Smooth muscle cell (in vitro differentiated cells): ENCODE data around the gene DENND2D. TPM values are rescaled to one million over a fixed set of nuclear protein-coding genes. Genes with fewer than 3 reads are reported as not detected.

Source experiments
- DNase-seq: peaks from one replicate; lab custom pipeline; 2025; ENCODE audit not compliant: unreplicated experiment; lab: John Stamatoyannopoulos, UW
- H2AFZ ChIP-seq: fragments of 200-600 bp; sonication (generic); 2 replicates; pipeline ENCODE4 v1.6.0; 2016; ENCODE audit warnings: antibody characterized with exemption, low read depth, mild to moderate bottlenecking
- H3F3A ChIP-seq: fragments of 200-600 bp; sonication (generic); 2 replicates; pipeline ENCODE4 v1.6.0; 2017; ENCODE audit warnings: antibody characterized with exemption, low read depth
- H3K27ac ChIP-seq: fragments of 200-600 bp; sonication (generic); 2 replicates; pipeline ENCODE4 v1.5.1; 2016; ENCODE audit warnings: low read depth, mild to moderate bottlenecking
- H3K27me3 ChIP-seq: fragments of 200-600 bp; sonication (generic); 2 replicates; pipeline ENCODE4 v1.6.1; 2016; ENCODE audit warnings: low read depth, mild to moderate bottlenecking
- H3K36me3 ChIP-seq: fragments of 200-600 bp; sonication (generic); 2 replicates; pipeline ENCODE4 v1.5.1; 2016; ENCODE audit warnings: low read depth
- H3K4me1 ChIP-seq: fragments of 200-600 bp; sonication (generic); 2 replicates; pipeline ENCODE4 v1.5.1; 2016; ENCODE audit warnings: low read depth
- H3K4me2 ChIP-seq: fragments of 200-600 bp; sonication (generic); 2 replicates; pipeline ENCODE4 v1.6.0; 2016; ENCODE audit warnings: mild to moderate bottlenecking
- H3K4me3 ChIP-seq: fragments of 200-600 bp; sonication (generic); 2 replicates; pipeline ENCODE4 v1.5.1; 2016; ENCODE audit warnings: mild to moderate bottlenecking
- H3K79me2 ChIP-seq: fragments of 200-600 bp; sonication (generic); 2 replicates; pipeline ENCODE4 v1.6.0; 2016; ENCODE audit warnings: low read depth, mild to moderate bottlenecking
- H3K9ac ChIP-seq: fragments of 200-600 bp; sonication (generic); 2 replicates; pipeline ENCODE4 v1.6.0; 2016; ENCODE audit warnings: low read depth
- H3K9me3 ChIP-seq: fragments of 200-600 bp; sonication (generic); replicated peaks from 2 replicates; pipeline ENCODE4 v1.5.1; 2016; ENCODE audit warnings: low read depth
- H4K20me1 ChIP-seq: fragments of 200-600 bp; sonication (generic); 2 replicates; pipeline ENCODE4 v1.6.0; 2016; ENCODE audit warnings: low read depth
- CTCF ChIP-seq: fragments of 200-600 bp; sonication (generic); IDR thresholded peaks from 2 replicates; pipeline ENCODE4 v1.5.1; 2017; ENCODE audit warnings: borderline replicate concordance, mild to moderate bottlenecking, antibody characterized with exemption; ENCODE audit not compliant: insufficient read depth, poor library complexity, severe bottlenecking
- WGBS: methylation state at CpG from one replicate; pipeline ENCODE4 v1.1.7; 2016; ENCODE audit warnings: low lambda C conversion rate; 5-methylcytosine and 5-hydroxymethylcytosine counted together
- polyA plus RNA-seq: library from polyadenylated mRNA; unstranded; fragments of >200 nt; fragmentation: Nextera tagmentation; extraction: Ambion mirVana; gene quantifications from 2 replicates; pipeline ENCODE4 v1.2.1, GENCODE V29; 2016
- total RNA-seq: library from RNA; depleted of rRNA; stranded (reverse); fragments of >200 nt; gene quantifications from 2 replicates; pipeline ENCODE4 v1.2.3, GENCODE V29; 2014

DENND2D gene
- total and polyA plus RNA-seq, 2 experiments from 2014 or later: 0.75 to 3.7 TPM

GRCh38 chr1:111204983-111205713 is 4.7 kb upstream of the DENND2D start:
- H2AFZ ChIP-seq: no peak overlapping the region
- no peaks in the 10 kb centered on the region for H3K36me3 ChIP-seq
- H3K4me1 ChIP-seq: no peaks in the 10 kb centered on the region
- H3K27ac ChIP-seq: no peak overlapping the region
- no peaks in the 10 kb centered on the region for H3K9me3 ChIP-seq
- H3K79me2 ChIP-seq: no peaks in the 10 kb centered on the region
- no peak overlapping the region for H3K9ac ChIP-seq
- WGBS: 90% methylated on average over 9 of the region's 9 CpGs
- H3K27me3 ChIP-seq: no peaks in the 10 kb centered on the region
- no peaks in the 10 kb centered on the region for H3F3A ChIP-seq
- H4K20me1 ChIP-seq: no peaks in the 10 kb centered on the region
- no peak overlapping the region for H3K4me3 ChIP-seq
- H3K4me2 ChIP-seq: no peak overlapping the region
- TF ChIP-seq CTCF: no peak
- DNase-seq: no peak

GRCh38 chr1:111204201-111204982 is 3.9 kb upstream of the DENND2D start:
- 63% methylated on average over 49 of the region's 61 CpGs for WGBS
- Histone ChIP-seq H4K20me1 (no peaks in the 10 kb centered on the region), H3K4me3 (peak overlapping the region; percentile 41), H3K4me2 (peak overlapping the region; percentile 76), H3K27ac (no peak overlapping the region), H3K9me3 (no peaks in the 10 kb centered on the region), H3K4me1 (no peaks in the 10 kb centered on the region), H3F3A (no peaks in the 10 kb centered on the region), H3K27me3 (no peaks in the 10 kb centered on the region), H3K79me2 (no peaks in the 10 kb centered on the region), H2AFZ (no peak overlapping the region), H3K36me3 (no peaks in the 10 kb centered on the region), H3K9ac (no peak overlapping the region)
- no peak for DNase-seq
- TF ChIP-seq CTCF: no peak

DNA sequence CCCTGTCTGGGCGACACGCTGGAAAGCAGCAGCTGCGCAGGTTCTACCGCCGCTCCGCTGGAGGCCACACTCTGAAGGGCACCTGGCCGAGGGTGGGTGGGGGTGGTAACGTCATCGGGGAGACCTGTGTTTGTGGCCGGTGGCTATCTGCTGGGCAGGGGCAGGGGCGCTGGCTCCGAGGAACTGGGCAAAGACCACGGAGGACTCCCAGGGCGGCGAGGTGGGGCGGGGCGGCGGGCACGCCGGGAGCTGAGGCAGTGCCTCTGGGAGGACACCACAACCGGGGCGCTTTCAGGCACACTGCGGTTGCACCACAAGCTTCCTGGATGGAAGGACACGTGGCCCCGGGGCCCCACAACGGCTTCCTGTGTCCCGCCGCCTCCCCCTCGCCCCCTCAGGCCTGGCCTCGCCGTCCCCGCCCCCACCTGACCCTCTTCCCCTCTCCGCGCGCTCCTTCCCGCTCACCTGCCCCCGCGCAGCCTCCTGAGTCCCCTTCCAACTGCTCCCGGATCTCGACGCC is 3.3 kb upstream of the DENND2D start:
- WGBS: 74% methylated on average over 22 of the region's 41 CpGs
- TF ChIP-seq CTCF: no peak
- H3K27me3 ChIP-seq: no peaks in the 10 kb centered on the region
- no peak for DNase-seq
- H4K20me1 ChIP-seq: no peaks in the 10 kb centered on the region
- H3K4me3 ChIP-seq: peak overlapping the region; percentile 41
- no peaks in the 10 kb centered on the region for H3K4me1 ChIP-seq
- peak overlapping the region; percentile 76 for H3K4me2 ChIP-seq
- no peaks in the 10 kb centered on the region for H3F3A ChIP-seq
- no peak overlapping the region for H2AFZ ChIP-seq
- no peak overlapping the region for H3K9ac ChIP-seq
- no peak overlapping the region for H3K27ac ChIP-seq
- no peaks in the 10 kb centered on the region for H3K36me3 ChIP-seq
- no peaks in the 10 kb centered on the region for H3K79me2 ChIP-seq
- H3K9me3 ChIP-seq: no peaks in the 10 kb centered on the region
